Mesothelial cell of epicardium (in vitro differentiated cells): Measurements from ENCODE around the gene SNAPIN. TPM values are rescaled to one million over a fixed set of nuclear protein-coding genes. Genes with fewer than 3 reads are reported as not detected.

Experiments used
- DNase-seq, 2 experiments: peaks; one replicate each; pipeline ENCODE4 v3.0.0; 2021; ENCODE audit warnings: low spot score in 2 of 2; ENCODE audit not compliant: unreplicated experiment in 2 of 2
- H3K27ac Mint-ChIP-seq: 2 replicates; pipeline ENCODE4 v1.8.0; 2021; ENCODE audit warnings: mixed read lengths
- H3K27me3 Mint-ChIP-seq: 2 replicates; pipeline ENCODE4 v1.8.0; 2021; ENCODE audit warnings: low read depth, mixed read lengths
- H3K36me3 Mint-ChIP-seq: 2 replicates; pipeline ENCODE4 v1.8.0; 2021; ENCODE audit warnings: mixed read lengths
- H3K4me1 Mint-ChIP-seq: 2 replicates; pipeline ENCODE4 v1.8.0; 2021; ENCODE audit warnings: mixed read lengths
- H3K4me3 Mint-ChIP-seq: 2 replicates; pipeline ENCODE4 v1.8.0; 2021; ENCODE audit warnings: mild to moderate bottlenecking, moderate library complexity, mixed read lengths
- H3K9me3 Mint-ChIP-seq: 2 replicates; pipeline ENCODE4 v1.8.0; 2021; ENCODE audit warnings: mixed read lengths
- CTCF ChIP-seq: fragments of 200-600 bp; sonication (generic); IDR thresholded peaks from one replicate; pipeline ENCODE4 v1.5.0; 2021; ENCODE audit warnings: antibody characterized with exemption; ENCODE audit not compliant: unreplicated experiment
- total RNA-seq: library from RNA; stranded (reverse); gene quantifications from 3 replicates; pipeline ENCODE4 v1.2.1, GENCODE V29; 2021

SNAPIN gene
- total RNA-seq, 1 donor from 2014 or later = 34.6 TPM

- peaks cover 1% of the 10 kb centered on the region for H3K36me3 Mint-ChIP-seq
- no peak overlapping the region for H3K4me3 Mint-ChIP-seq
- H3K27me3 Mint-ChIP-seq = peaks cover 42% of the 10 kb centered on the region
- no peak for DNase-seq
- no peaks in the 10 kb centered on the region for H3K9me3 Mint-ChIP-seq
- TF ChIP-seq CTCF = no peak
- no peak overlapping the region for H3K27ac Mint-ChIP-seq
- peaks cover 10% of the 10 kb centered on the region for H3K4me1 Mint-ChIP-seq
Observed at GRCh38 chr1:153684892-153685291, 26.4 kb downstream of the SNAPIN start.

- H3K9me3 Mint-ChIP-seq = no peaks in the 10 kb centered on the region
- no peak overlapping the region for H3K4me3 Mint-ChIP-seq
- H3K27ac Mint-ChIP-seq = no peak overlapping the region
Observed at GRCh38 chr1:153685544-153686340, 27.2 kb downstream of the SNAPIN start.

GRCh38 chr1:153687346-153688125 is 29.0 kb downstream of the SNAPIN start:
- peaks cover 16% of the 10 kb centered on the region for H3K27me3 Mint-ChIP-seq
- no peak overlapping the region for H3K4me3 Mint-ChIP-seq
- peaks cover 11% of the 10 kb centered on the region for H3K4me1 Mint-ChIP-seq
- no peak overlapping the region for H3K27ac Mint-ChIP-seq
- no peak for TF ChIP-seq CTCF
- no peaks in the 10 kb centered on the region for H3K9me3 Mint-ChIP-seq
- peaks cover 1% of the 10 kb centered on the region for H3K36me3 Mint-ChIP-seq
- DNase-seq = no peak

More at GRCh38 chr1:153685544-153686340, 27.2 kb downstream of the SNAPIN start:
- TF ChIP-seq CTCF = no peak
- H3K27me3 Mint-ChIP-seq = peaks cover 34% of the 10 kb centered on the region
- peaks cover 6% of the 10 kb centered on the region for H3K4me1 Mint-ChIP-seq
- no peak for DNase-seq
- H3K36me3 Mint-ChIP-seq = peaks cover 1% of the 10 kb centered on the region

GRCh38 chr1:153688276-153688675 is 29.8 kb downstream of the SNAPIN start:
- no peak for DNase-seq
- Mint-ChIP-seq H3K4me3 (no peak overlapping the region), H3K4me1 (peaks cover 11% of the 10 kb centered on the region), H3K27me3 (peaks cover 14% of the 10 kb centered on the region), H3K9me3 (no peaks in the 10 kb centered on the region), H3K27ac (no peak overlapping the region), H3K36me3 (peaks cover 1% of the 10 kb centered on the region)
- no peak for TF ChIP-seq CTCF

GRCh38 chr1:153688736-153689328 is 30.3 kb downstream of the SNAPIN start:
- no peak for DNase-seq
- Mint-ChIP-seq H3K4me3 (no peak overlapping the region), H3K27ac (no peak overlapping the region), H3K9me3 (no peaks in the 10 kb centered on the region), H3K4me1 (peaks cover 12% of the 10 kb centered on the region), H3K27me3 (peaks cover 9% of the 10 kb centered on the region), H3K36me3 (peaks cover 1% of the 10 kb centered on the region)
- no peak for TF ChIP-seq CTCF
